D721Med (cell line): ENCODE measurements around the gene FARP2.

Source experiments
- DNase-seq: peaks from one replicate; pipeline ENCODE4 v3.0.0; 2011; ENCODE audit warnings: low spot score; ENCODE audit not compliant: insufficient read length
- FAIRE-seq: peaks from 2 replicates; lab custom pipeline; 2011; peaks lifted over from hg19 to GRCh38; lab: Jason Lieb, UNC
- CTCF ChIP-seq: IDR thresholded peaks from 2 replicates; pipeline ENCODE4 v1.5.1; 2012; ENCODE audit warnings: mild to moderate bottlenecking, control low read depth; ENCODE audit not compliant: insufficient read depth; ENCODE audit errors: missing control alignments

Gene FARP2

GRCh38 chr2:241344925-241345651 lies 11.0 kb upstream of the FARP2 start:
- FAIRE-seq, result no peak
- TF ChIP-seq CTCF, result no peak
- no peak for DNase-seq

- FAIRE-seq (no peak), DNase-seq (no peak)
Measured at GRCh38 chr2:241349941-241350340, 6.1 kb upstream of the FARP2 start.

GRCh38 chr2:241350530-241350877 lies 5.6 kb upstream of the FARP2 start:
- DNase-seq, result no peak
- TF ChIP-seq CTCF, result no peak
- no peak for FAIRE-seq

More at GRCh38 chr2:241349941-241350340, 6.1 kb upstream of the FARP2 start:
- no peak for TF ChIP-seq CTCF

- no peak for FAIRE-seq
- TF ChIP-seq CTCF, result no peak
Measured at GRCh38 chr2:241350878-241351639, 5.0 kb upstream of the FARP2 start.

GRCh38 chr2:241351640-241352031 lies 4.4 kb upstream of the FARP2 start:
- FAIRE-seq (no peak), DNase-seq (no peak)
- TF ChIP-seq CTCF, result no peak

More at GRCh38 chr2:241350878-241351639, 5.0 kb upstream of the FARP2 start:
- no peak for DNase-seq

GRCh38 chr2:241352227-241352626 lies 3.9 kb upstream of the FARP2 start:
- no peak for FAIRE-seq
- no peak for TF ChIP-seq CTCF
- DNase-seq, result no peak
